22Rv1 (cell line): ENCODE data around the gene CAMK1D.

Source experiments
- H3K27ac ChIP-seq: fragments of 450-650 bp; 2 replicates; pipeline ENCODE4 v1.5.1; 2017
- CTCF ChIP-seq: fragments of 450-650 bp; IDR thresholded peaks from 2 replicates; pipeline ENCODE4 v1.5.1; 2017; ENCODE audit warnings: mild to moderate bottlenecking
- ZFX ChIP-seq: fragments of 450-650 bp; IDR thresholded peaks from 2 replicates; pipeline ENCODE4 v1.6.1; 2017; ENCODE audit warnings: antibody characterized with exemption, borderline replicate concordance

CAMK1D gene

GRCh38 chr10:12387561-12388210 lies 38.3 kb downstream of the CAMK1D start:
- no peak overlapping the region for H3K27ac ChIP-seq
- no peak for TF ChIP-seq ZFX
- TF ChIP-seq CTCF = no peak

- H3K27ac ChIP-seq = no peak overlapping the region
These were observed 39.3 kb downstream of the CAMK1D start for GRCh38 chr10:12388671-12389070.

GRCh38 chr10:12389154-12389734 lies 39.9 kb downstream of the CAMK1D start:
- no peak overlapping the region for H3K27ac ChIP-seq
- no peak for TF ChIP-seq ZFX
- no peak for TF ChIP-seq CTCF

More at GRCh38 chr10:12388671-12389070, 39.3 kb downstream of the CAMK1D start:
- TF ChIP-seq CTCF (no peak), ZFX (no peak)

- no peak overlapping the region for H3K27ac ChIP-seq
- TF ChIP-seq CTCF (no peak), ZFX (no peak)
These were observed 41.4 kb downstream of the CAMK1D start for GRCh38 chr10:12390733-12391132.

GRCh38 chr10:12391206-12391605 lies 41.9 kb downstream of the CAMK1D start:
- TF ChIP-seq ZFX (no peak), CTCF (no peak)
- H3K27ac ChIP-seq = no peak overlapping the region

- TF ChIP-seq ZFX = no peak
- TF ChIP-seq CTCF = no peak
These were observed 44.5 kb downstream of the CAMK1D start for GRCh38 chr10:12393831-12394230.

GRCh38 chr10:12394241-12395033 lies 45.1 kb downstream of the CAMK1D start:
- no peak for TF ChIP-seq ZFX
- TF ChIP-seq CTCF = no peak
- H3K27ac ChIP-seq = no peak overlapping the region

More at GRCh38 chr10:12393831-12394230, 44.5 kb downstream of the CAMK1D start:
- H3K27ac ChIP-seq = no peak overlapping the region
